GM12872 (cell line): ENCODE measurements around the gene HOXA5.

Source experiments
- TF ChIP-seq, protein P1 (sequence below): IDR thresholded peaks from 3 replicates; pipeline ENCODE4 v1.5.1; 2011; ENCODE audit warnings: low read depth, mild to moderate bottlenecking, low read length, moderate library complexity; ENCODE audit not compliant: insufficient read depth

The HOXA5 gene

DNA sequence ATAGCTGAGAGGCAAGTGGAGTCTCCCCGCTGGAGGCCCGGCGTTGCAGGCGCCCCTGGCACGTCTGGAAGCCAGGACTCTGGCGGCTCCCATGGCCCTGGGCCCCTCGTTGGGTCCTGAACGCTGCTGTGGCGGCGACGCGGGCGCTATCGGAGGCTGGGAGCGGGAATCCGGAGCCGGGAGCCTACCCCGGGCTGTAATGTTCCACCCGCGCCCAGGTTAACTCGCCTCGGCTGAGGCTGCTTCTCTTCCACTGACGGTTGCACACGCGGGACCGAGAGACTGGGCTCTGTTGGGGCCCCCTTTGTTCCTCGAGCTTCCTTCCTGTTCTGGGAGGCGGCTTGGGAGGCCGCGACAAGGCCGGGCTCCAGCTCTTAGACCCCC lies 1.3 kb upstream of the HOXA5 start:
- TF ChIP-seq, protein P1, sequence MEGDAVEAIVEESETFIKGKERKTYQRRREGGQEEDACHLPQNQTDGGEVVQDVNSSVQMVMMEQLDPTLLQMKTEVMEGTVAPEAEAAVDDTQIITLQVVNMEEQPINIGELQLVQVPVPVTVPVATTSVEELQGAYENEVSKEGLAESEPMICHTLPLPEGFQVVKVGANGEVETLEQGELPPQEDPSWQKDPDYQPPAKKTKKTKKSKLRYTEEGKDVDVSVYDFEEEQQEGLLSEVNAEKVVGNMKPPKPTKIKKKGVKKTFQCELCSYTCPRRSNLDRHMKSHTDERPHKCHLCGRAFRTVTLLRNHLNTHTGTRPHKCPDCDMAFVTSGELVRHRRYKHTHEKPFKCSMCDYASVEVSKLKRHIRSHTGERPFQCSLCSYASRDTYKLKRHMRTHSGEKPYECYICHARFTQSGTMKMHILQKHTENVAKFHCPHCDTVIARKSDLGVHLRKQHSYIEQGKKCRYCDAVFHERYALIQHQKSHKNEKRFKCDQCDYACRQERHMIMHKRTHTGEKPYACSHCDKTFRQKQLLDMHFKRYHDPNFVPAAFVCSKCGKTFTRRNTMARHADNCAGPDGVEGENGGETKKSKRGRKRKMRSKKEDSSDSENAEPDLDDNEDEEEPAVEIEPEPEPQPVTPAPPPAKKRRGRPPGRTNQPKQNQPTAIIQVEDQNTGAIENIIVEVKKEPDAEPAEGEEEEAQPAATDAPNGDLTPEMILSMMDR, result no peak

- TF ChIP-seq, protein P1, result no peak
Observed at GRCh38 chr7:27143950-27144780, 684 bp upstream of the HOXA5 start.

- TF ChIP-seq, protein P1, result no peak
Observed at GRCh38 chr7:27142580-27143022, 880 bp downstream of the HOXA5 start.

- TF ChIP-seq, protein P1, result no peak
Observed at GRCh38 chr7:27141923-27142579, 1.4 kb downstream of the HOXA5 start.

GRCh38 chr7:27141137-27141922 lies 2.2 kb downstream of the HOXA5 start:
- TF ChIP-seq, protein P1, result no peak

DNA sequence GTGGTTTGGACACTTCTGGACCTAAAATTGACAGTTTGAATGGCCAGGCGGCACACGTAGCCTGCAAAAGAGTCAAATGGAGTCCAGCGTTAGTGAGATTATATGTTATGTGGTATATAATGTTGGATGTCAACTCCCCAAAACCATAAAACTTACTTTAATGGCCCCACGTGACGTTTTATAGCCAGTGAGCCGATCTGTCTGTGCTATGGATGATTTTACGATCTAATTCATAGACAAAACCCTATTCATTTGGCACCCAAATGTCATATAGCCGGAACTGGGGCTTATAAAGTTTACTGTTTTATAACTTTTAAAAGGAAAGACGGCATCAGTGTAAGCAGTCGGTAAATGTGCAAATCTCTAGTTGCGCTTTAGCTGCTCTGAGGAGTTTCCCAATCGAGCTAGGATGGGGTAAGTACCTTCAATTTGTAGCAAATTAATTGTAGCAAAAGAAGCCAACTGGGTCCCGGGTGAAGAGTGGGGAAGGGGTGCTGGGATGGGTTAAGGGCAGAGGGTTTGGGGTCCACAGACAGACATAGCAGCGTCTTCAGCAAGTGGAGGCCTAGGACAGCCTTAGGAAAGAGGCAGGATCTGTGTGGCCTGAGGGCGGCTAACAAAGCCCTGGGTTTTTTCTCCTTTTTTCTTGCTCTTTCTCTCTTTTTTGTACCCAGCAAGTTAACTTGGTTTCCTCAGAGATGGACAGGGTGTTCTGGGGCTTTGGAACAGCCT lies 3.2 kb downstream of the HOXA5 start:
- TF ChIP-seq, protein P1, result no peak
